Upper lobe of left lung (tissue), 4 donors: Measurements from ENCODE around the gene HPSE2.

Experiments used
- EP300 ChIP-seq, 4 donors: sonication (generic); formaldehyde crosslinking; IDR thresholded peaks; one replicate each; pipeline ENCODE4 v1.5.1; 2017; ENCODE audit warnings: antibody characterized with exemption in 4 of 4, control low read depth in 2 of 4
- POLR2A ChIP-seq, 4 donors: fragments of 450-650 bp; IDR thresholded peaks; one replicate each; pipeline ENCODE4 v1.5.1; 2016 to 2017; ENCODE audit warnings: antibody characterized with exemption in 4 of 4, mild to moderate bottlenecking in 2 of 4
- TF ChIP-seq, protein P1 (sequence below), 6 experiments: fragments of 450-650 bp in 4 of 6; fragments of 200-600 bp in 2 of 6; sonication (generic) in 2 of 6; IDR thresholded peaks; one replicate each; pipeline ENCODE4 v1.5.1; 2016 to 2019; ENCODE audit warnings: antibody characterized with exemption in 6 of 6

DNA sequence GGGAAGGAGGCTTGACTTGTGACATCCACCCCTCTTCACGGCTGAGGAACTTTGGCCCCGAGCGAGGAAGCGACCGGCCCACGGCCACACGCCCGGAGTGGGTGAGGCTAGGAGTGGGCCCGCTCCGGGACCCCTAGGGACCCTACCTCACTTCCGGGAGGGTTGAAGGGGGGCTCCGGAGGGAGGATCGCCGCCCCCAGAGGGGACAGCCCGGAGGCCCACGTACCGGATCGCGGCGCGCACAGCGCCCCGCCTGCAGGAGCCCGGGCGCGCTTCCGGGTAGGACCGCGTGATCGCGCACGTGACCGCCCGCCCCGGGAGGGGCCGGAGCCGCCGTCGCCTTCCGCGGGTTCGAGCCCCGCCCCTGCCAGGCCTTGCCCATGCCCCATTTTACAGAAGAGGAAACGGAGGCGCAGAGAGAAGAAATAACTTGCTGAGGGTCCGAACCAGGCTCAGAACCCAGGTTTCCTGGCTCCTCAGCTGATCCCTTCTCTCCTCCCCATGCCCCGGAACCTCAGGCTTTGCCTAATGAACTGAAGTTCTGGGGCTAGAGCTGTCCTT, 788.9 kb downstream of the HPSE2 start, which contains the start of gene HPS1:
- TF ChIP-seq EP300 (IDR thresholded peaks at IDR 0.05): no peak
- TF ChIP-seq, protein P1, sequence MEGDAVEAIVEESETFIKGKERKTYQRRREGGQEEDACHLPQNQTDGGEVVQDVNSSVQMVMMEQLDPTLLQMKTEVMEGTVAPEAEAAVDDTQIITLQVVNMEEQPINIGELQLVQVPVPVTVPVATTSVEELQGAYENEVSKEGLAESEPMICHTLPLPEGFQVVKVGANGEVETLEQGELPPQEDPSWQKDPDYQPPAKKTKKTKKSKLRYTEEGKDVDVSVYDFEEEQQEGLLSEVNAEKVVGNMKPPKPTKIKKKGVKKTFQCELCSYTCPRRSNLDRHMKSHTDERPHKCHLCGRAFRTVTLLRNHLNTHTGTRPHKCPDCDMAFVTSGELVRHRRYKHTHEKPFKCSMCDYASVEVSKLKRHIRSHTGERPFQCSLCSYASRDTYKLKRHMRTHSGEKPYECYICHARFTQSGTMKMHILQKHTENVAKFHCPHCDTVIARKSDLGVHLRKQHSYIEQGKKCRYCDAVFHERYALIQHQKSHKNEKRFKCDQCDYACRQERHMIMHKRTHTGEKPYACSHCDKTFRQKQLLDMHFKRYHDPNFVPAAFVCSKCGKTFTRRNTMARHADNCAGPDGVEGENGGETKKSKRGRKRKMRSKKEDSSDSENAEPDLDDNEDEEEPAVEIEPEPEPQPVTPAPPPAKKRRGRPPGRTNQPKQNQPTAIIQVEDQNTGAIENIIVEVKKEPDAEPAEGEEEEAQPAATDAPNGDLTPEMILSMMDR (IDR thresholded peaks at IDR 0.05): peak in 3 of 6 experiments; percentile 4 to 29 (median 24)
- peak in 3 of 4 donors; percentile 84 to 96 (median 94) for TF ChIP-seq POLR2A (IDR thresholded peaks at IDR 0.05)
